Psoas muscle (tissue), 8 donors: ENCODE results near the gene TRAF2. TPM values are rescaled to one million over a fixed set of nuclear protein-coding genes. Genes with fewer than 3 reads are reported as not detected.

ENCODE experiments used
- ATAC-seq, 4 donors: fragments of 200-7000 bp; cut with Tn5 transposase; one replicate each; pipeline ENCODE4 v1.9.1; 2020; ENCODE audit warnings: moderate library complexity in 3 of 4, mild to moderate bottlenecking in 2 of 4
- DNase-seq, 2 donors: peaks; one replicate each; pipeline ENCODE4 v3.0.0-alpha.2; 2020
- H3K27ac ChIP-seq: fragments of 200-600 bp; one replicate; pipeline ENCODE4 v1.8.0; 2022
- H3K27me3 ChIP-seq, 3 donors: fragments of 200-600 bp in 1 of 3; one replicate each; pipeline versions ENCODE4 v1.6.1 to v1.8.0; 2013 to 2022; ENCODE audit warnings: low read length in 2 of 3, mild to moderate bottlenecking in 2 of 3, moderate library complexity in 1 of 3; ENCODE audit not compliant: insufficient read depth in 3 of 3
- H3K36me3 ChIP-seq, 2 donors: fragments of 200-600 bp in 1 of 2; one replicate each; pipeline versions ENCODE4 v1.6.1 to v1.8.0; 2013 to 2022; ENCODE audit warnings: low read depth in 1 of 2, mild to moderate bottlenecking in 1 of 2, moderate library complexity in 1 of 2; ENCODE audit not compliant: insufficient read depth in 1 of 2
- H3K4me1 ChIP-seq: fragments of 200-600 bp; one replicate; pipeline ENCODE4 v1.8.0; 2022
- H3K4me3 ChIP-seq: fragments of 200-600 bp; one replicate; pipeline ENCODE4 v1.8.0; 2022; ENCODE audit warnings: mild to moderate bottlenecking
- H3K9me3 ChIP-seq: fragments of 200-600 bp; one replicate; pipeline ENCODE4 v1.8.0; 2022
- CTCF ChIP-seq: fragments of 200-600 bp; IDR thresholded peaks from one replicate; pipeline ENCODE4 v1.8.0; 2022; ENCODE audit warnings: antibody characterized with exemption
- WGBS, 3 donors: extraction: QIAGEN DNeasy Blood & Tissue Kit; methylation state at CpG; one replicate each; pipeline versions ENCODE4 v1.1.6 to v1.1.7; 2013; 5-methylcytosine and 5-hydroxymethylcytosine counted together
- intact Hi-C, 2 donors: fragments of 100-400 bp; cut with DNase I; formaldehyde crosslinking; loops; one replicate each; pipeline versions ENCODE4 v1.11.0 to v1.14.2; 2022
- polyA plus RNA-seq, 3 donors: library from polyadenylated mRNA; stranded (reverse); fragments of 200-250 nt; gene quantifications; one replicate each; pipeline ENCODE4 v1.2.3, GENCODE V29; 2013
- total RNA-seq, 4 donors: library from RNA; stranded (reverse); fragmentation: NEBNext Ultra II Directional in 2 of 4; extraction: Animal tissue kit (Norgen Biotek cat#: 25700) in 2 of 4; gene quantifications; one replicate each; pipeline versions ENCODE4 v1.2.1 to v1.2.4, GENCODE V29; 2021 to 2023
- donor health status: healthy with polysubstance abuse.
- donor health status: DM: no; HTN: no; CAD: no; lungs with moderate emphysema.
- donor health status: Bipolar disorder and iron deficiency.
- donor health status: healthy.
- donor health status: DM: yes; HTN: yes; CAD: no.
- donor health status: DM: no; HTN: no; CAD: no.
- donor health status: DM: no; HTN: no; CAD: no.
- donor health status: DM: yes; HTN: yes; CAD: no.

Gene TRAF2
- total and polyA plus RNA-seq, 7 donors: 5.4 to 15.9 (median 10.3) TPM

GRCh38 chr9:136964833-136965422 lies 78.6 kb downstream of the TRAF2 start:
- no peaks in the 10 kb centered on the region for H3K4me1 ChIP-seq
- TF ChIP-seq CTCF: no peak
- no peaks in the 10 kb centered on the region for H3K9me3 ChIP-seq
- WGBS, 3 donors: 89 to 90% (median 89%) methylated on average over 26 of the region's 26 CpGs
- ATAC-seq (no peak), DNase-seq (no peak)
- no peak overlapping the region for H3K4me3 ChIP-seq
- H3K36me3 ChIP-seq: no peaks in the 10 kb centered on the region
- H3K27ac ChIP-seq: no peak overlapping the region
- intact Hi-C loops: no loop called here
- H3K27me3 ChIP-seq: peaks cover 0 to 4% (median 0%) of the 10 kb centered on the region in 3 donors

GRCh38 chr9:136965771-136966484 lies 79.6 kb downstream of the TRAF2 start:
- Histone ChIP-seq H3K9me3 (no peaks in the 10 kb centered on the region), H3K4me1 (no peaks in the 10 kb centered on the region), H3K27ac (no peak overlapping the region), H3K36me3 (no peaks in the 10 kb centered on the region), H3K4me3 (no peak overlapping the region), H3K27me3 (peaks cover 0 to 4% (median 0%) of the 10 kb centered on the region in 3 donors)
- no peak for TF ChIP-seq CTCF
- ATAC-seq (no peak), DNase-seq (no peak)
- WGBS, 3 donors: 13 to 19% (median 18%) methylated on average over 23 of the region's 23 CpGs
- intact Hi-C loops: no loop called here

- DNase-seq: no peak
- intact Hi-C loops: no loop called here
- Histone ChIP-seq H3K36me3 (no peaks in the 10 kb centered on the region), H3K4me1 (no peaks in the 10 kb centered on the region), H3K27me3 (peaks cover 0 to 4% (median 0%) of the 10 kb centered on the region in 3 donors), H3K4me3 (no peak overlapping the region), H3K9me3 (no peaks in the 10 kb centered on the region), H3K27ac (no peak overlapping the region)
- no peak for TF ChIP-seq CTCF
- 63 to 71% (median 63%) methylated on average over 17 of the region's 17 CpGs for WGBS, 3 donors
- ATAC-seq: no peak
These were observed 82.2 kb downstream of the TRAF2 start for GRCh38 chr9:136968333-136969127.

- DNase-seq: no peak
- Histone ChIP-seq H3K4me1 (no peaks in the 10 kb centered on the region), H3K27me3 (peaks cover 0 to 4% (median 0%) of the 10 kb centered on the region in 3 donors), H3K36me3 (no peaks in the 10 kb centered on the region), H3K4me3 (no peak overlapping the region), H3K9me3 (no peaks in the 10 kb centered on the region), H3K27ac (no peak overlapping the region)
- intact Hi-C loops: no loop called here
- TF ChIP-seq CTCF: no peak
- ATAC-seq: no peak
- 54 to 75% (median 61%) methylated on average over 17 of the region's 17 CpGs for WGBS, 3 donors
These were observed 82.8 kb downstream of the TRAF2 start for GRCh38 chr9:136969150-136969549.
